ENCODE results near the gene EML5.

DNA sequence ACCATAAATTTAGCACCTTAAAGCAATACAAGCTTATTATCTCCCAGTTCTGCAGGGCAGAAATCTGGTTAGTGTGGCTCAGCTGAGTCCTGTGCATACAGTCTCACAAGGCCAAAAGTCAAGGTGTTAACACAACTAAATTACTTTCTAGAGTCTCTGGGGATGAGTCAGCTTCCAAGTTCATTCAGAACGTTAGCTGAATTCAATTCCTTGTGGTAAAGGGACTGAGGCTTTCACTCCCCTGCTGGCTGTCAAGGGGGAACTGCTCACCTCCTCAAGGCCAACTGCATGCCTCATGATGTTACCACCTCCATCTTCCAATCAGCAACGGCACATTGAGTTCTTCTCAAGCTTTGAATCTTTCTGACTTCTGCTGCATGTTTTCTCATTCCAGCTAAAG lies 27.6 kb downstream of the EML5 start:
- TF ChIP-seq, protein P1, sequence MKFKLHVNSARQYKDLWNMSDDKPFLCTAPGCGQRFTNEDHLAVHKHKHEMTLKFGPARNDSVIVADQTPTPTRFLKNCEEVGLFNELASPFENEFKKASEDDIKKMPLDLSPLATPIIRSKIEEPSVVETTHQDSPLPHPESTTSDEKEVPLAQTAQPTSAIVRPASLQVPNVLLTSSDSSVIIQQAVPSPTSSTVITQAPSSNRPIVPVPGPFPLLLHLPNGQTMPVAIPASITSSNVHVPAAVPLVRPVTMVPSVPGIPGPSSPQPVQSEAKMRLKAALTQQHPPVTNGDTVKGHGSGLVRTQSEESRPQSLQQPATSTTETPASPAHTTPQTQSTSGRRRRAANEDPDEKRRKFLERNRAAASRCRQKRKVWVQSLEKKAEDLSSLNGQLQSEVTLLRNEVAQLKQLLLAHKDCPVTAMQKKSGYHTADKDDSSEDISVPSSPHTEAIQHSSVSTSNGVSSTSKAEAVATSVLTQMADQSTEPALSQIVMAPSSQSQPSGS (CRISPR knock-in tag; IDR thresholded peaks at IDR 0.05), result no peak
- TF ChIP-seq REPIN1 (CRISPR knock-in tag; IDR thresholded peaks at IDR 0.05; ENCODE audit: borderline replicate concordance, low read depth) (no peak), CEBPB (IDR thresholded peaks at IDR 0.05; ENCODE audit: borderline replicate concordance, low read depth, low read length) (no peak)
- TF ChIP-seq, protein P2, sequence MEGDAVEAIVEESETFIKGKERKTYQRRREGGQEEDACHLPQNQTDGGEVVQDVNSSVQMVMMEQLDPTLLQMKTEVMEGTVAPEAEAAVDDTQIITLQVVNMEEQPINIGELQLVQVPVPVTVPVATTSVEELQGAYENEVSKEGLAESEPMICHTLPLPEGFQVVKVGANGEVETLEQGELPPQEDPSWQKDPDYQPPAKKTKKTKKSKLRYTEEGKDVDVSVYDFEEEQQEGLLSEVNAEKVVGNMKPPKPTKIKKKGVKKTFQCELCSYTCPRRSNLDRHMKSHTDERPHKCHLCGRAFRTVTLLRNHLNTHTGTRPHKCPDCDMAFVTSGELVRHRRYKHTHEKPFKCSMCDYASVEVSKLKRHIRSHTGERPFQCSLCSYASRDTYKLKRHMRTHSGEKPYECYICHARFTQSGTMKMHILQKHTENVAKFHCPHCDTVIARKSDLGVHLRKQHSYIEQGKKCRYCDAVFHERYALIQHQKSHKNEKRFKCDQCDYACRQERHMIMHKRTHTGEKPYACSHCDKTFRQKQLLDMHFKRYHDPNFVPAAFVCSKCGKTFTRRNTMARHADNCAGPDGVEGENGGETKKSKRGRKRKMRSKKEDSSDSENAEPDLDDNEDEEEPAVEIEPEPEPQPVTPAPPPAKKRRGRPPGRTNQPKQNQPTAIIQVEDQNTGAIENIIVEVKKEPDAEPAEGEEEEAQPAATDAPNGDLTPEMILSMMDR (CRISPR knock-in tag; IDR thresholded peaks at IDR 0.05), result no peak
